IgD-negative memory B cell (primary cell): Measurements from ENCODE around the gene MRPL12. TPM values are rescaled to one million over a fixed set of nuclear protein-coding genes. Genes with fewer than 3 reads are reported as not detected.

Experiments
- polyA plus RNA-seq: library from polyadenylated mRNA; unstranded; fragments of 300-500 nt; fragmentation: Illumina TruSeq; gene quantifications from one replicate; pipeline ENCODE4 v1.2.3, GENCODE V29; 2021

Gene MRPL12
- polyA plus RNA-seq, 1 donor from 2014 or later, result 63.7 TPM

Other genes starting within 250 kb of the MRPL12 start
- gene ACTG1, start 190.6 kb upstream of the MRPL12 start, polyA plus RNA-seq, result 1,302 TPM
- gene FSCN2, start 175.0 kb upstream of the MRPL12 start, polyA plus RNA-seq, result 0.83 TPM
- 25.6 TPM for gene FAAP100, start 151.0 kb upstream of the MRPL12 start, polyA plus RNA-seq
- 53.5 TPM for gene NPLOC4, start 66.3 kb upstream of the MRPL12 start, polyA plus RNA-seq
- gene TSPAN10, start 66.2 kb upstream of the MRPL12 start, polyA plus RNA-seq, result 0.36 TPM
- 1.5 TPM for gene PDE6G, start 46.8 kb upstream of the MRPL12 start, polyA plus RNA-seq
- gene OXLD1, start 36.8 kb upstream of the MRPL12 start, polyA plus RNA-seq, result 77.7 TPM
- gene CCDC137, start 36.6 kb upstream of the MRPL12 start, polyA plus RNA-seq, result 27.9 TPM
- 33.2 TPM for gene ARL16, start 19.6 kb upstream of the MRPL12 start, polyA plus RNA-seq
- gene HGS, start 19.4 kb upstream of the MRPL12 start, polyA plus RNA-seq, result 37.6 TPM
- gene SLC25A10, start 8.9 kb downstream of the MRPL12 start, polyA plus RNA-seq, result 2.4 TPM
- gene GCGR, start 100.8 kb downstream of the MRPL12 start, polyA plus RNA-seq, result not detected
- 66.4 TPM for gene MCRIP1, start 129.9 kb downstream of the MRPL12 start, polyA plus RNA-seq
- not detected for gene PPP1R27, start 131.7 kb downstream of the MRPL12 start, polyA plus RNA-seq
- 177 TPM for gene P4HB, start 157.2 kb downstream of the MRPL12 start, polyA plus RNA-seq
- gene ARHGDIA, start 168.0 kb downstream of the MRPL12 start, polyA plus RNA-seq, result 163 TPM
- gene ALYREF, start 188.2 kb downstream of the MRPL12 start, polyA plus RNA-seq, result 22.5 TPM
- 266 TPM for gene ANAPC11, start 188.4 kb downstream of the MRPL12 start, polyA plus RNA-seq
- not detected for gene NPB, start 198.9 kb downstream of the MRPL12 start, polyA plus RNA-seq
- gene PCYT2, start 208.0 kb downstream of the MRPL12 start, polyA plus RNA-seq, result 20.0 TPM
- 31.6 TPM for gene SIRT7, start 214.8 kb downstream of the MRPL12 start, polyA plus RNA-seq
- 1.6 TPM for gene MAFG, start 224.4 kb downstream of the MRPL12 start, polyA plus RNA-seq
- gene PYCR1, start 233.9 kb downstream of the MRPL12 start, polyA plus RNA-seq, result 3.6 TPM
- not detected for gene MYADML2, start 243.9 kb downstream of the MRPL12 start, polyA plus RNA-seq